Gastroesophageal sphincter (tissue), 4 donors: ENCODE data around the gene TPST1. TPM values are rescaled to one million over a fixed set of nuclear protein-coding genes. Genes with fewer than 3 reads are reported as not detected.

Experiments
- ATAC-seq: fragments of 150-250 bp; one replicate; pipeline ENCODE4 v1.9.1; 2016; ENCODE audit warnings: mild to moderate bottlenecking, moderate library complexity
- H3K27ac ChIP-seq, 4 donors: fragments of 200-600 bp; sonication (generic) in 3 of 4; 1 replicate in 3 of 4; 2 replicates in 1 of 4; pipeline ENCODE4 v1.5.1; 2016 to 2019
- H3K27me3 ChIP-seq: fragments of 200-600 bp; sonication (generic); one replicate; pipeline ENCODE4 v1.5.1; 2019
- H3K36me3 ChIP-seq, 2 donors: fragments of 200-600 bp; sonication (generic); one replicate each; pipeline ENCODE4 v1.5.1; 2019; ENCODE audit warnings: control low read depth in 1 of 2
- H3K4me1 ChIP-seq, 3 donors: fragments of 200-600 bp; sonication (generic); 1 replicate in 2 of 3; 2 replicates in 1 of 3; pipeline ENCODE4 v1.5.1; 2016 to 2019; ENCODE audit warnings: control low read depth in 2 of 3
- H3K4me3 ChIP-seq, 2 donors: fragments of 200-600 bp; sonication (generic); one replicate each; pipeline ENCODE4 v1.5.1; 2019; ENCODE audit warnings: mild to moderate bottlenecking in 1 of 2, moderate library complexity in 1 of 2
- H3K9me3 ChIP-seq, 3 donors: fragments of 200-600 bp; sonication (generic); one replicate each; pipeline ENCODE4 v1.5.1; 2017 to 2019; ENCODE audit warnings: control low read depth in 2 of 3
- EP300 ChIP-seq: sonication (generic); formaldehyde crosslinking; IDR thresholded peaks from one replicate; pipeline ENCODE4 v1.6.1; 2017; ENCODE audit warnings: antibody characterized with exemption, mild to moderate bottlenecking
- POLR2A ChIP-seq, 2 donors: fragments of 450-650 bp; IDR thresholded peaks; one replicate each; pipeline ENCODE4 v1.6.1; 2017; ENCODE audit warnings: antibody characterized with exemption in 2 of 2, mild to moderate bottlenecking in 2 of 2, moderate library complexity in 1 of 2
- POLR2AphosphoS5 ChIP-seq: sonication (generic); formaldehyde crosslinking; IDR thresholded peaks from one replicate; pipeline ENCODE4 v1.6.1; 2017; ENCODE audit warnings: antibody characterized with exemption
- WGBS, 2 donors: methylation state at CpG; one replicate each; pipeline ENCODE4 v1.1.5; 2018; ENCODE audit warnings: low coverage in 1 of 2; 5-methylcytosine and 5-hydroxymethylcytosine counted together
- total RNA-seq, 4 donors: library from RNA; depleted of rRNA; stranded (reverse); fragments of >200 nt; gene quantifications; one replicate each; pipeline ENCODE4 v1.1.0, GENCODE V29; 2016
- TF ChIP-seq, protein P1 (sequence below), 4 experiments: fragments of 200-600 bp in 2 of 4; fragments of 450-650 bp in 2 of 4; sonication (generic) in 1 of 4; IDR thresholded peaks; one replicate each; pipeline ENCODE4 v1.5.1; 2017 to 2019; ENCODE audit warnings: antibody characterized with exemption in 4 of 4, mild to moderate bottlenecking in 2 of 4, moderate library complexity in 2 of 4

The TPST1 gene
- total RNA-seq, 4 donors from 2014 or later, result 11.0 to 25.3 (median 19.8) TPM

DNA sequence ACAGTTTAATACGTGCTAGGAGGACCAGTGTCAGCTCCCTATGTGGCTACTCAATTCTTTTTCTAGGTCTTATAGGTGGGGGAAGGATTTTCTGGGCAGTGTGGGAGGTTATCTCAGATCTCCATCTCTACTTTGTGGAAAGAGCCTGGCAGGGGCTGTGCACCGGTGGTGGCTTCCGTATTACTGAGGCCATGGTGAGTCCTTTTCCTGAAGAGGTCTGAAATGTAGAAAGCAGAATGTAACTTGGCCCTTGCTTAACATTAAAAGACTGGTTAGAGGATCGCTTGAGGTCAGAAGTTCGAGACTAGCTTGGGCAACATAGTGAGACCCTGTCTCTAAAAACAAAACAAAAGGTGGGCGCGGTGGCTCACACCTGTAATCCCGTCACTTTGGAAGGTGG is 2.7 kb upstream of the TPST1 start:
- Histone ChIP-seq H3K36me3 (no peaks in the 10 kb centered on the region), H3K27ac (no peak overlapping the region), H3K4me1 (peaks cover 0 to 29% (median 0%) of the 10 kb centered on the region in 3 donors), H3K9me3 (no peaks in the 10 kb centered on the region), H3K4me3 (no peak overlapping the region), H3K27me3 (no peaks in the 10 kb centered on the region)
- TF ChIP-seq POLR2A (IDR thresholded peaks at IDR 0.05), result no peak
- no peak for TF ChIP-seq EP300
- TF ChIP-seq POLR2AphosphoS5, result no peak
- TF ChIP-seq, protein P1, sequence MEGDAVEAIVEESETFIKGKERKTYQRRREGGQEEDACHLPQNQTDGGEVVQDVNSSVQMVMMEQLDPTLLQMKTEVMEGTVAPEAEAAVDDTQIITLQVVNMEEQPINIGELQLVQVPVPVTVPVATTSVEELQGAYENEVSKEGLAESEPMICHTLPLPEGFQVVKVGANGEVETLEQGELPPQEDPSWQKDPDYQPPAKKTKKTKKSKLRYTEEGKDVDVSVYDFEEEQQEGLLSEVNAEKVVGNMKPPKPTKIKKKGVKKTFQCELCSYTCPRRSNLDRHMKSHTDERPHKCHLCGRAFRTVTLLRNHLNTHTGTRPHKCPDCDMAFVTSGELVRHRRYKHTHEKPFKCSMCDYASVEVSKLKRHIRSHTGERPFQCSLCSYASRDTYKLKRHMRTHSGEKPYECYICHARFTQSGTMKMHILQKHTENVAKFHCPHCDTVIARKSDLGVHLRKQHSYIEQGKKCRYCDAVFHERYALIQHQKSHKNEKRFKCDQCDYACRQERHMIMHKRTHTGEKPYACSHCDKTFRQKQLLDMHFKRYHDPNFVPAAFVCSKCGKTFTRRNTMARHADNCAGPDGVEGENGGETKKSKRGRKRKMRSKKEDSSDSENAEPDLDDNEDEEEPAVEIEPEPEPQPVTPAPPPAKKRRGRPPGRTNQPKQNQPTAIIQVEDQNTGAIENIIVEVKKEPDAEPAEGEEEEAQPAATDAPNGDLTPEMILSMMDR (IDR thresholded peaks at IDR 0.05), result no peak
- ATAC-seq, result no peak
- 70 to 82% methylated on average over 4 to 7 of the region's 8 CpGs for WGBS, 2 donors

DNA sequence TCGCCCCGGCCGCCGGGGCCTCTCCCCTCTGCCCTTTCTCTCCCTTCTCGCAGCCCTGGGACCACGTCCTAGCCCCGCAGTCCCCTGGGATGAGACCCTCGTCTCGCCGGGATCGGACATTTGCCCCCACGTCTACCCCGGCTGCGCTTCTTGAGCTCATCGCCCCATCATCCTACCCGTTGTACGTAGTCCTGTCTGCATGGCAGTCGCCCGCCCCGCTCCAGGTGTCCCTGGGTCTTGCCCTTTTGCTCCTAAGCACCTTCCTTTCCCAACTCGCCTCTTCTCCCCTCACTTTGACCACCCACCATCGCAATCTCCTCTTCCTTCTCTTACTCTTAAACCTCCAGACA is 582 bp downstream of the TPST1 start:
- no peaks in the 10 kb centered on the region for H3K27me3 ChIP-seq
- H3K4me3 ChIP-seq, result peak overlapping the region; percentile 92 to 99
- H3K27ac ChIP-seq, result peak overlapping the region; percentile 11 to 87 (median 78)
- no peaks in the 10 kb centered on the region for H3K36me3 ChIP-seq
- no peaks in the 10 kb centered on the region for H3K9me3 ChIP-seq
- TF ChIP-seq POLR2A (IDR thresholded peaks at IDR 0.05), result no peak
- no peak for TF ChIP-seq POLR2AphosphoS5
- no peak for TF ChIP-seq EP300
- TF ChIP-seq, protein P1 (IDR thresholded peaks at IDR 0.05), result no peak
- 0 to 1% methylated on average over 12 to 17 of the region's 22 CpGs for WGBS, 2 donors
- H3K4me1 ChIP-seq, result peaks cover 0 to 40% (median 0%) of the 10 kb centered on the region in 3 donors
- peak; percentile 0 for ATAC-seq

DNA sequence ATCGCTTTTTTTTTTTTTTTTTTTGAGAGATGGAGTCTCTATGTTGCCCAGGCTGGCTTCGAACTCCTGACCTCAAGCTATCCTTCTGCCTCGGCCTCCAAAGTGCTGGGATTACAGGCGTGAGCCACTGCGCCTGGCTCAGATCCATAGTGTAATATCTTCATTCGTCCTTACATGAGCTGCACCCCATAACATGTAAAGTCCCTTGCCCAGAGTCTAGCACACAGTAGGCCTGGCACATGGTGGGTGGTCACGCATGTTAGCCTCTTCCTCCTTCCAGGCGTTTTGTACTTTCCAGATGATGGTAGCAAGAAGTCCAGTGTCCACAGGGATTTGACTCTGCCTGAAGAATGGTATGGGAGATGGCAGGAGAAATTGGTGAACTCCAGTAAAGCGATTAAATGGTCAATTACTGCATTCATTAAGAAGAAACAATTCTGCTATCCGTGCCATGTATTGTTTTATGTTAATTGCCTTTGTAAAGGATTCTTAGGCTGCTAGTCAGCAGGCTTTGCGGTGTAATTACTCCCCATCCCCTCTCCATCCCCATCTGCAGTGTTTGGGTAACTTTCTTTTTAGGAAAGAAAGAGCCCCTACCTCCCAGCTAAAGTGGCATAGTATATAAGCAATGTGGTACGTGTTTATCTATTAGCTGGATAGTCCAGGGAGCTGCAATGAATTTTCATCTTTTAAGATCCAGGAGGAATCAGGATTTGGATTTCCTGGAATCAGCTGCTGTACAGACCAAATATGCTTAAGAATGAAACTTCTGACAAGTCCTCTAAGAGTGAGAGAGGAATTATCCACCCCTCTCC is 1.2 kb downstream of the TPST1 start:
- 27 to 39% methylated on average over 7 to 12 of the region's 12 CpGs for WGBS, 2 donors
- no peak for ATAC-seq
- peaks cover 0 to 40% (median 0%) of the 10 kb centered on the region in 3 donors for H3K4me1 ChIP-seq
- no peaks in the 10 kb centered on the region for H3K36me3 ChIP-seq
- TF ChIP-seq POLR2AphosphoS5, result no peak
- no peak for TF ChIP-seq EP300
- no peak for TF ChIP-seq POLR2A (IDR thresholded peaks at IDR 0.05)
- TF ChIP-seq, protein P1 (IDR thresholded peaks at IDR 0.05), result no peak
- H3K4me3 ChIP-seq, result peak overlapping the region; percentile 92 to 99
- no peaks in the 10 kb centered on the region for H3K27me3 ChIP-seq
- H3K9me3 ChIP-seq, result no peaks in the 10 kb centered on the region
- peak overlapping the region in 3 of 4 donors; percentile 7 to 87 (median 77) for H3K27ac ChIP-seq

DNA sequence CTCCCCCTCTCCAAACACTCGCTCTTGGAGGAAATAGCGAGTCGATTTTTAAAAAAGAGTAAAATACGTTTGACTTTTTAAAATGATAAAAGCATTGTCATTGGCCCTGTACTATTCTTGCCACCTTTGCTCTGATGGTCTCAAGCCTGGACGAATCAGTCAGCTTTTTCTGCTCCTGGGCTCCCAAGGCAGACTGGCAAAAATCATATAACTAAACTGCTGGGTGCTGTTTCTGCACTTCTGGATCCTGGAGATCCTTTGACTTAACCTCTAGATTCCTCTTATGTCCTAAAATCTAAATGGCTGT is 1.8 kb downstream of the TPST1 start:
- H3K27ac ChIP-seq, result peak overlapping the region in 3 of 4 donors; percentile 7 to 87 (median 77)
- H3K4me1 ChIP-seq, result peaks cover 0 to 40% (median 0%) of the 10 kb centered on the region in 3 donors
- H3K9me3 ChIP-seq, result no peaks in the 10 kb centered on the region
- no peaks in the 10 kb centered on the region for H3K36me3 ChIP-seq
- TF ChIP-seq POLR2AphosphoS5, result no peak
- TF ChIP-seq POLR2A (IDR thresholded peaks at IDR 0.05), result no peak
- TF ChIP-seq, protein P1 (IDR thresholded peaks at IDR 0.05), result no peak
- TF ChIP-seq EP300, result no peak
- 0 to 12% methylated on average over 2 to 5 of the region's 5 CpGs for WGBS, 2 donors
- no peak for ATAC-seq
- H3K4me3 ChIP-seq, result peak overlapping the region in 1 of 2 donors; percentile 99
- no peaks in the 10 kb centered on the region for H3K27me3 ChIP-seq

DNA sequence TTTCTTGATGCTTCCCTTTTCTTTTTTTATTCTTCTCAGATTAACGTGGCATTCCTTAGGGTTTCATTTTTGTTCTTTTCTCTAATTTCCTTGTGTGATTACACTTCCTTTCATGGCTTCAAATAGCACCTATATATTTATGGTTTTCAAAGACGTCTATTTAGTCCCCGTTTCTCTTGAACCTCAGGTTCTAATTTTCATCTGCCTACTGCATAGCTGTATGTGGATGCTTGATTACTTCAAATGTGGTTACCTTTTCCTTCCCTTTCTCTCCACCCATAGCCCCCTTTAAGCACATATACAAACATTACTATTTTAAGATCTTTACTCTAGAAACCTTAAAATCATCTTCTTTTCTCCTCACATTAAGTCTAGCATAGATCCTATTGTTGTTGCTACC is 2.4 kb downstream of the TPST1 start:
- peaks cover 0 to 40% (median 0%) of the 10 kb centered on the region in 3 donors for H3K4me1 ChIP-seq
- no peaks in the 10 kb centered on the region for H3K9me3 ChIP-seq

More for the DNA sequence above, 2.4 kb downstream of the TPST1 start:
- Histone ChIP-seq H3K27me3 (no peaks in the 10 kb centered on the region), H3K36me3 (no peaks in the 10 kb centered on the region), H3K4me3 (no peak overlapping the region), H3K27ac (peak overlapping the region in 2 of 4 donors; percentile 77 to 87)
- no peak for TF ChIP-seq POLR2A (IDR thresholded peaks at IDR 0.05)
- no peak for TF ChIP-seq EP300
- TF ChIP-seq POLR2AphosphoS5, result no peak
- TF ChIP-seq, protein P1 (IDR thresholded peaks at IDR 0.05), result no peak
- 41 to 66% methylated on average over 3 of the region's 3 CpGs for WGBS, 2 donors
- no peak for ATAC-seq
